ENCODE data around the gene FNTB. TPM values are rescaled to one million over a fixed set of nuclear protein-coding genes. Genes with fewer than 3 reads are reported as not detected.

Gene FNTB
- total and polyA plus RNA-seq, 9 of the 15 experiments (the other 6 are each of a cell fraction or from before 2014, with no cell fraction given) = 6.9 to 23.2 (median 12.2) TPM

GRCh38 chr14:65098586-65098985 is 111.9 kb downstream of the FNTB start (continued):
- TF ChIP-seq, protein P1, sequence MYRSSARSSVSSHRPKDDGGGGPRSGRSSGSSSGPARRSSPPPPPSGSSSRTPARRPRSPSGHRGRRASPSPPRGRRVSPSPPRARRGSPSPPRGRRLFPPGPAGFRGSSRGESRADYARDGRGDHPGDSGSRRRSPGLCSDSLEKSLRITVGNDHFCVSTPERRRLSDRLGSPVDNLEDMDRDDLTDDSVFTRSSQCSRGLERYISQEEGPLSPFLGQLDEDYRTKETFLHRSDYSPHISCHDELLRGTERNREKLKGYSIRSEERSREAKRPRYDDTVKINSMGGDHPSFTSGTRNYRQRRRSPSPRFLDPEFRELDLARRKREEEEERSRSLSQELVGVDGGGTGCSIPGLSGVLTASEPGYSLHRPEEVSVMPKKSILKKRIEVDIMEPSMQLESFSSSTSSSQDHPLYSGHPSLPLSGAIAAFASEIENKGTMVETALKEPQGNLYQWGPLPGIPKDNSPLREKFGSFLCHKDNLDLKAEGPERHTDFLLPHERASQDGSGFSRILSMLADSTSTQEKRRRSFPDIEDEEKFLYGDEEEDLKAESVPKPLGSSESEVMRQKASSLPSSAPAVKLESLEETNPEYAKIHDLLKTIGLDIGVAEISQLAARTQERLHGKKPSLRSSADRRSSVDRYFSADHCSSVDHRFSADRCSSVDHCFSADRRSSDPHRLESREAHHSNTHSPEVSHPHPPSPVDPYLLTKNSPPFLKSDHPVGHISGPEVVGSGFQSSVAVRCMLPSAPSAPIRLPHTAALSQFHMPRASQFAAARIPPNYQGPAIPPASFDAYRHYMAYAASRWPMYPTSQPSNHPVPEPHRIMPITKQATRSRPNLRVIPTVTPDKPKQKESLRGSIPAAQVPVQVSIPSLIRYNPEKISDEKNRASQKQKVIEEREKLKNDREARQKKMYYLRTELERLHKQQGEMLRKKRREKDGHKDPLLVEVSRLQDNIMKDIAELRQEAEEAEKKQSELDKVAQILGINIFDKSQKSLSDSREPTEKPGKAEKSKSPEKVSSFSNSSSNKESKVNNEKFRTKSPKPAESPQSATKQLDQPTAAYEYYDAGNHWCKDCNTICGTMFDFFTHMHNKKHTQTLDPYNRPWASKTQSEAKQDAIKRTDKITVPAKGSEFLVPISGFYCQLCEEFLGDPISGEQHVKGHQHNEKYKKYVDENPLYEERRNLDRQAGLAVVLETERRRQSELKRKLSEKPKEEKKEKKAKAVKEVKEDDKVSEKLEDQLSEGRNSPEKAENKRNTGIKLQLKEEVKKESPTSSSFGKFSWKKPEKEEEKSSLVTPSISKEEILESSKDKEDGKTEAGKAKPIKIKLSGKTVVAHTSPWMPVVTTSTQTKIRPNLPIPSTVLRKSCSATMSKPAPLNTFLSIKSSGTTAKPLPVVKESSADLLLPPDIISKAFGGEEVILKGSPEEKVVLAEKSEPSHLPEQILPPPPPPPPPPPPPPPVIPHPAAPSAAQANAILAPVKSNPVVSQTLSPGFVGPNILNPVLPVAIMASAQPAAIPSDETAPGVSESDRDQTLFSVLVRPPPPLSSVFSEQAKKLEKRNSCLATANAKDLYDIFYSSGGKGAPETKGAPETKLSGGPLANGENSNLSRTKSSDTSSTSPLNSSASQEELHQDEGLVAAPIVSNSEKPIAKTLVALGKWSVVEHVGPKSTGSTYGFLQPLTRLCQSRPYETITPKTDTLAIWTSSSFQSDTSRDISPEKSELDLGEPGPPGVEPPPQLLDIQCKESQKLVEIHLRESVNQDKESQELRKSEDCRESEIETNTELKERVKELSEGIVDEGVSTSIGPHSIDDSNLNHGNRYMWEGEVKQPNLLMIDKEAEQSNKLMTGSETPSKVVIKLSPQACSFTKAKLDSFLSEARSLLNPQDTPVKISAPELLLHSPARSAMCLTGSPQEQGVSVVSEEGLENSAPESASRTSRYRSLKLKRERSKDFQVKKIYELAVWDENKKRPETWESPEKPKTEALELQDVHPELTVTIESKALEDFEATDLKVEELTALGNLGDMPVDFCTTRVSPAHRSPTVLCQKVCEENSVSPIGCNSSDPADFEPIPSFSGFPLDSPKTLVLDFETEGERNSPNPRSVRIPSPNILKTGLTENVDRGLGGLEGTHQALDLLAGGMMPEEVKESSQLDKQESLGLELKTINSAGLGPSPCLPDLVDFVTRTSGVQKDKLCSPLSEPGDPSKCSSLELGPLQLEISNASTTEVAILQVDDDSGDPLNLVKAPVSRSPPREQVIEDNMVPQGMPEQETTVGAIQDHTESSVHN (IDR thresholded peaks at IDR 0.05; ENCODE audit: borderline replicate concordance in 1 of 2, low read depth in 1 of 2) = no peak
- TF ChIP-seq, protein P2, sequence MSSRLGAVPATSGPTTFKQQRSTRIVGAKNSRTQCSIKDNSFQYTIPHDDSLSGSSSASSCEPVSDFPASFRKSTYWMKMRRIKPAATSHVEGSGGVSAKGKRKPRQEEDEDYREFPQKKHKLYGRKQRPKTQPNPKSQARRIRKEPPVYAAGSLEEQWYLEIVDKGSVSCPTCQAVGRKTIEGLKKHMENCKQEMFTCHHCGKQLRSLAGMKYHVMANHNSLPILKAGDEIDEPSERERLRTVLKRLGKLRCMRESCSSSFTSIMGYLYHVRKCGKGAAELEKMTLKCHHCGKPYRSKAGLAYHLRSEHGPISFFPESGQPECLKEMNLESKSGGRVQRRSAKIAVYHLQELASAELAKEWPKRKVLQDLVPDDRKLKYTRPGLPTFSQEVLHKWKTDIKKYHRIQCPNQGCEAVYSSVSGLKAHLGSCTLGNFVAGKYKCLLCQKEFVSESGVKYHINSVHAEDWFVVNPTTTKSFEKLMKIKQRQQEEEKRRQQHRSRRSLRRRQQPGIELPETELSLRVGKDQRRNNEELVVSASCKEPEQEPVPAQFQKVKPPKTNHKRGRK (tag; IDR thresholded peaks at IDR 0.05) = no peak
- TF ChIP-seq TAF15 (IDR thresholded peaks at IDR 0.05; ENCODE audit: low read depth, low read length) (no peak), NR2F6 (CRISPR knock-in tag; IDR thresholded peaks at IDR 0.05) (no peak), DACH1 (IDR thresholded peaks at IDR 0.05; ENCODE audit: partially characterized antibody) (no peak), ZNF507 (tag; conservative IDR thresholded peaks at IDR 0.05) (no peak), E4F1 (CRISPR knock-in tag; IDR thresholded peaks at IDR 0.05; ENCODE audit: borderline replicate concordance) (no peak)
- TF ChIP-seq, protein P3, sequence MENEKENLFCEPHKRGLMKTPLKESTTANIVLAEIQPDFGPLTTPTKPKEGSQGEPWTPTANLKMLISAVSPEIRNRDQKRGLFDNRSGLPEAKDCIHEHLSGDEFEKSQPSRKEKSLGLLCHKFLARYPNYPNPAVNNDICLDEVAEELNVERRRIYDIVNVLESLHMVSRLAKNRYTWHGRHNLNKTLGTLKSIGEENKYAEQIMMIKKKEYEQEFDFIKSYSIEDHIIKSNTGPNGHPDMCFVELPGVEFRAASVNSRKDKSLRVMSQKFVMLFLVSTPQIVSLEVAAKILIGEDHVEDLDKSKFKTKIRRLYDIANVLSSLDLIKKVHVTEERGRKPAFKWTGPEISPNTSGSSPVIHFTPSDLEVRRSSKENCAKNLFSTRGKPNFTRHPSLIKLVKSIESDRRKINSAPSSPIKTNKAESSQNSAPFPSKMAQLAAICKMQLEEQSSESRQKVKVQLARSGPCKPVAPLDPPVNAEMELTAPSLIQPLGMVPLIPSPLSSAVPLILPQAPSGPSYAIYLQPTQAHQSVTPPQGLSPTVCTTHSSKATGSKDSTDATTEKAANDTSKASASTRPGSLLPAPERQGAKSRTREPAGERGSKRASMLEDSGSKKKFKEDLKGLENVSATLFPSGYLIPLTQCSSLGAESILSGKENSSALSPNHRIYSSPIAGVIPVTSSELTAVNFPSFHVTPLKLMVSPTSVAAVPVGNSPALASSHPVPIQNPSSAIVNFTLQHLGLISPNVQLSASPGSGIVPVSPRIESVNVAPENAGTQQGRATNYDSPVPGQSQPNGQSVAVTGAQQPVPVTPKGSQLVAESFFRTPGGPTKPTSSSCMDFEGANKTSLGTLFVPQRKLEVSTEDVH (IDR thresholded peaks at IDR 0.05; ENCODE audit: low read depth, partially characterized antibody) = no peak
- TF ChIP-seq, protein P4, sequence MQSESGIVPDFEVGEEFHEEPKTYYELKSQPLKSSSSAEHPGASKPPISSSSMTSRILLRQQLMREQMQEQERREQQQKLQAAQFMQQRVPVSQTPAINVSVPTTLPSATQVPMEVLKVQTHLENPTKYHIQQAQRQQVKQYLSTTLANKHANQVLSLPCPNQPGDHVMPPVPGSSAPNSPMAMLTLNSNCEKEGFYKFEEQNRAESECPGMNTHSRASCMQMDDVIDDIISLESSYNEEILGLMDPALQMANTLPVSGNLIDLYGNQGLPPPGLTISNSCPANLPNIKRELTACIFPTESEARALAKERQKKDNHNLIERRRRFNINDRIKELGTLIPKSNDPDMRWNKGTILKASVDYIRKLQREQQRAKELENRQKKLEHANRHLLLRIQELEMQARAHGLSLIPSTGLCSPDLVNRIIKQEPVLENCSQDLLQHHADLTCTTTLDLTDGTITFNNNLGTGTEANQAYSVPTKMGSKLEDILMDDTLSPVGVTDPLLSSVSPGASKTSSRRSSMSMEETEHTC (IDR thresholded peaks at IDR 0.05) = no peak

Data from K562 (cell line).